ENCODE measurements around the gene JAKMIP1. TPM values are rescaled to one million over a fixed set of nuclear protein-coding genes. Genes with fewer than 3 reads are reported as not detected.
A peak's percentile ranks its signal among the peaks of the same experiment; 100 is the strongest.

Gene JAKMIP1
- total RNA-seq, 4 donors from 2014 or later, result 0.39 to 4.5 (median 1.9) TPM; not detected in 1

GRCh38 chr4:6001680-6002491 is 198.5 kb downstream of the JAKMIP1 start:
- Histone ChIP-seq H3K4me3 (no peak overlapping the region), H3K27ac (no peak overlapping the region), H3K36me3 (no peaks in the 10 kb centered on the region), H3K9me3 (no peaks in the 10 kb centered on the region), H3K4me1 (no peaks in the 10 kb centered on the region), H3K27me3 (peaks cover 42% of the 10 kb centered on the region)
- WGBS, 2 donors (ENCODE audit: low coverage in 1 of 2), result 57 to 61% methylated on average over 5 to 6 of the region's 6 CpGs
- ATAC-seq, result no peak
- no peak for TF ChIP-seq CTCF (IDR thresholded peaks at IDR 0.05)
- no peak for TF ChIP-seq EP300 (IDR thresholded peaks at IDR 0.05)
- TF ChIP-seq POLR2AphosphoS5 (IDR thresholded peaks at IDR 0.05), result no peak
- no peak for TF ChIP-seq POLR2A (IDR thresholded peaks at IDR 0.05)

GRCh38 chr4:5999830-6000365 is 200.5 kb downstream of the JAKMIP1 start:
- ATAC-seq, result no peak

GRCh38 chr4:5999356-5999755 is 201.0 kb downstream of the JAKMIP1 start:
- TF ChIP-seq EP300 (IDR thresholded peaks at IDR 0.05) (no peak), POLR2A (IDR thresholded peaks at IDR 0.05) (no peak), POLR2AphosphoS5 (IDR thresholded peaks at IDR 0.05) (no peak), CTCF (IDR thresholded peaks at IDR 0.05) (no peak)
- Histone ChIP-seq H3K9me3 (no peaks in the 10 kb centered on the region), H3K27ac (no peak overlapping the region), H3K4me3 (no peak overlapping the region), H3K27me3 (peaks cover 39% of the 10 kb centered on the region), H3K4me1 (no peaks in the 10 kb centered on the region), H3K36me3 (no peaks in the 10 kb centered on the region)
- WGBS, 2 donors (ENCODE audit: low coverage in 1 of 2), result 80 to 92% methylated on average over 2 to 4 of the region's 6 CpGs
- ATAC-seq, result no peak

More at GRCh38 chr4:5999830-6000365, 200.5 kb downstream of the JAKMIP1 start:
- WGBS, 2 donors (ENCODE audit: low coverage in 1 of 2), result 92 to 96% methylated on average over 3 to 7 of the region's 9 CpGs
- Histone ChIP-seq H3K27me3 (peaks cover 34% of the 10 kb centered on the region), H3K27ac (no peak overlapping the region), H3K4me1 (no peaks in the 10 kb centered on the region), H3K9me3 (no peaks in the 10 kb centered on the region), H3K4me3 (no peak overlapping the region), H3K36me3 (no peaks in the 10 kb centered on the region)
- no peak for TF ChIP-seq POLR2AphosphoS5 (IDR thresholded peaks at IDR 0.05)
- TF ChIP-seq CTCF (IDR thresholded peaks at IDR 0.05), result no peak
- TF ChIP-seq POLR2A (IDR thresholded peaks at IDR 0.05), result no peak
- no peak for TF ChIP-seq EP300 (IDR thresholded peaks at IDR 0.05)

GRCh38 chr4:5998333-5998936 is 201.9 kb downstream of the JAKMIP1 start:
- Histone ChIP-seq H3K36me3 (no peaks in the 10 kb centered on the region), H3K27me3 (peaks cover 48% of the 10 kb centered on the region), H3K4me1 (no peaks in the 10 kb centered on the region), H3K4me3 (no peak overlapping the region), H3K9me3 (no peaks in the 10 kb centered on the region), H3K27ac (no peak overlapping the region)
- peak in 3 of 4 experiments; percentile 70 to 88 (median 79) for TF ChIP-seq CTCF (IDR thresholded peaks at IDR 0.05)
- no peak for TF ChIP-seq POLR2A (IDR thresholded peaks at IDR 0.05)
- no peak for TF ChIP-seq EP300 (IDR thresholded peaks at IDR 0.05)
- no peak for TF ChIP-seq POLR2AphosphoS5 (IDR thresholded peaks at IDR 0.05)
- 0 to 14% methylated on average over 2 of the region's 9 CpGs for WGBS, 2 donors (ENCODE audit: low coverage in 1 of 2)
- no peak for ATAC-seq
